Endometrial microvascular endothelial cells (primary cell): ENCODE data around the gene WDR93. TPM values are rescaled to one million over a fixed set of nuclear protein-coding genes. Genes with fewer than 3 reads are reported as not detected.

Experiments
- in situ Hi-C: cut with HindIII; loops from 2 replicates; pipeline ENCODE4 v1.10.0; 2017; ENCODE audit warnings: low sequenced_read_pairs, low pct_unique_long_range_greater_than_20kb; ENCODE audit errors: inconsistent ontology term
- total RNA-seq: library from RNA; depleted of rRNA; stranded (reverse); fragments of >200 nt; gene quantifications from one replicate; pipeline ENCODE4 v1.2.3, GENCODE V29; 2015; ENCODE audit errors: inconsistent ontology term

WDR93 gene
- 0.19 TPM for total RNA-seq

GRCh38 chr15:89690276-89691218, at the start of gene WDR93, which contains the start of gene PEX11A:
TSS of gene WDR93 (plus strand) at chr15:89690811. CDS start at chr15:89701747, 10,936 bp downstream.
TSS of gene PEX11A (minus strand) at chr15:89690754. CDS start at chr15:89690632, 122 bp downstream.
- in situ Hi-C loops, result no loop called here

- in situ Hi-C loops, result no loop called here
These were observed 49.6 kb upstream of the WDR93 start for GRCh38 chr15:89641053-89641452.

- in situ Hi-C loops, result no loop called here
These were observed 48.5 kb upstream of the WDR93 start for GRCh38 chr15:89642106-89642505.

DNA sequence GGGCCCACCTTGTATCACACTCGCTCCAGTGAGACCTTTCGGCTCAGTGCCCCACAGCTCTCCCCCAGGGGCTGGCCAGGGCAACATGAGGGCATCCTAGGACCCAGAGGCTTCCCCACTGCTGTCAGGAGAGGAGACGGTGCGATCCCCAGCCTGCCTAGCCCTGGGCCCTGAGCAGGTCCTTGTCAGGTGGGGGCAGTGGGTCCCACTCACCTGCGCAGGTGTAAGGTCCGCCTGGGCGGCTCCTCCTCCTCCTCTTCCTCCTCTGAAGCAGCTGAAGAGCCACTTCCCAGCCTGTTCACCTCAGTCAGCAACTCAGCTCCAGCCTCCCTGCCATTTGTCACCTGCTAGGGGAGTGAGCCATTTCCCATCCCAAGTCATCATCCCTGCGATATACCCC, 44.9 kb upstream of the WDR93 start:
- in situ Hi-C loops, result no loop called here

DNA sequence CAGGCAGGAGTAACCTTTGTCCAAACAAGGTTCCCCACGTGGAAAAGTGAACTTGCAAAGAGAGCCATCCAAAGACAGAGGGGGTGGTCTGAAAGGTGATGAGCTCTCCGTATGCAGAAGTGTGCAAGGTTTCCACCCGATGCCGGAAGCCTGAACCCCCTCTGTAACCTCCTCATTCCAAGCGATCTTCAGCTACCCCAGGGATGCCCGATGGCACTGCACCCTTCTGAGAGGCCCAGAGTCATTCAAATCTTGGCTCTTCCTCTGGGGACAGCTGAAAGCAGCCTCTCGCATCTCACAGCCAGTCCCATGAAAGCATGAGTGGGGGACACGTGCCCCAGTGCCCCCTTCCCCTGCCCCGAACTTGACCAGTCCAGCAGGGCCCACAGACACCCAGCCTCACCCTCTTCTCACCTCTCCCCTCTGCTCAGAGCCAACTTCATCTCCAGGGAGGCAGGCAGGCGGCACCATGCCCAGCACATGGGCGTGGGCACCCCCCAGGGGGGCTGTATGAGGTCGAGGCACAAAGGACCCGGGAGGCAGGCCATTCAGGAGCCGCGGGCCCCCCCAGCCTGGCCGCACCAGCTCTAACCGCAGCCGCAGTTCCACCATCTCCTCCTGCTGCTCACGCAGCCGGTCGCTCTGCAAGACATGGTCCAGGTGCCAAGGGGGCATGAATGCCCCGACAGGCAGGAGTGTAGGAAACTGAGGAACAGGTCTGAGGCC, 44.0 kb upstream of the WDR93 start:
- in situ Hi-C loops, result no loop called here

DNA sequence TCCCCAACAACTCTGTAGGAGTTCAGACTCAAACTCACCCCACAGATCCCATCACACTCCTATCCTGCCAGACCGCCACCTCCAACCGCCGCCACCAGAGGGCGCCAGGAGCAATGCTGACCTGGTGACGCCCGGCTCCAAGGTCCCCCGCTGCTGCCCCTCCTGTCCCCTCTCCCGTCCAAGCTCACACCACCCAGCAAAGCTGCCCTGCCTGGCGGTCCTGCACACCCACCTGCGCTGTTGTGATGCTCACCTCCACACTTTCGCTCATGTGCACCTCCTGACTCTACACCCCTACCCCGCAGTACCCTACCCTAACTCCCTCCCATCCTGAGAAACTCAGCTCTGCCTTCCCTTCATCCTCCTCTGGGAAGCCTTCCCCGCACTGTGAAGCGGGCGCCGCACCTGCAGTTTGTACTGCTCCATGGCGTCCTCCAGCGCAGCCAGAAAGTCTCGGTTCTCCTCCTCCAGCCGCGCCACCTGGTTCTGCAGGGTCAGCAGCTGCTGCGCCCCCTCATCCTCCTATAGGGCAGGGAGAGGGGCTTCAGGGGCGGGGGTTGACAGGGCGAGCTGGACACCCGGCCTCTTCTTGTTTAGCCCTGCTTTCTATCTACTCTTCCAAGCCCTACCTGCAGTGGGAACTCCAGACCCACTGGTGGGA, 43.3 kb upstream of the WDR93 start:
- in situ Hi-C loops, result no loop called here

- in situ Hi-C loops, result no loop called here
These were observed 42.3 kb upstream of the WDR93 start for GRCh38 chr15:89648106-89649012.

DNA sequence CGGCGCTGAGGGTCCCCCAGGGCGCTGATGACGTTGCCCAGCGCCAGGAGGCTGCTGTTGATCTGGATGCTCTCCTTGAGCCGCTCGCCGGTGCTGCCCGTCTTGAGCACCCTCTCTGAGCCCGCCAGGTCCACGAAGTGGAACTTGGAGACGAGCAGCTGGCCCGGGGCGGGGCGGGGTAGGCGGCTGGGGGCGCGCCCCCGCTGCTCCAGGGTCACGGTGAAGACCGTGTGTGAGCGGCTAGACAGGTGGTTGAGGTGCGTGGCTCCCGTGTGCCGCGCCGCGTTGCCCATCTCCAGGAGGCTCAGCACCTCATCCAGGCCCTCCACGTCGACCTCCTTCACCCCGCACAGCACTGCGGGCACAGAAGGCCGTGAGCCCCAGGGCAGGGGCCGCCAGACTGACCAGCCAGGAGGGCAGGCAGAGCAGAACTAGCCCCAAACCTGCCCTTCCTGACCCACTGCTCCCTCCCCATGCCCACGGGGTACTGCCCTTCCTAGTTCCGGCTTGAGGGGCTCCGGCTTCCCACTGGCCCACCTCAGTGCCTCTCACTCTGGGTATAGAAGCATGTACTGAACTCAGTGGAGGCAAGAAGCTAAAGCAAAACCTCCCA, 41.5 kb upstream of the WDR93 start:
- in situ Hi-C loops, result no loop called here

DNA sequence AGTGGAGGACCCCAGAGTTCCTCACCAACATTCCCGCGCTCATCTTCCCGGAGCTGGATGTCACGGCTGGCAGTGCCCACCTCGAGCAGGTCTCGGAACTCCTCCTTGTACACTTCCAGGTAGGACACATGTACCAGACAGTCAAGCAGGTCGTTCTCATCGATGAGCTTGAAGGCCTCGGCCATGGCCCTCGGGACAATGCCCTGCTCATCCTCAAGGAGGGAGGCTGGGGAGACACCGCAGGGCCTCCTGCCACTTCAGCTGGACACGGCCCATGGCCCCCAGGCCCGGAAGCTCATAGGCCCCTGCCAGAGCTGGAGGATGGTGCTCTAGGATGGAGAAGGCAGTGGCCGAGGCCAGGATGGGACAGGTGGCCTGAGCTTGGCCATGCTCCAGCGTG, 40.9 kb upstream of the WDR93 start:
- in situ Hi-C loops, result no loop called here

DNA sequence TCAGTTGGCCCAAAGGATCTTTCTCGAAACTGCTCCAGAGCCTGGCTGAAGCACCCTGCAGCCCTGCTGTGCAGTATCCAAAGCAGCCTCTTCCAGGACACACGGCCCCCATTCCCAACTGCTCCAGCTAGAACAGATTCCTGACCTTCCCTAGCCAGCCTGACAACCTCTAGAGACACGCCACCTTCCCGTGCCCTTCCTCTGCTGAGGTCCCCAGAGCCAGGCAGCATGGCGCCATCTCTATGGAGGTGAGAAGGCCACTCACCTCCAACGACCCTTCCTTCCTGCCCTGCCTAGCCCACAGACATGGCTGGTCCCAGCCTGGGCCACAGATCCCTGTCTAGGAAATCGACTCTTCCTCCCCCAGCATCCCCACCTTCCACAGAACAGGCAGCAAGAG, 38.5 kb upstream of the WDR93 start:
- in situ Hi-C loops, result no loop called here

DNA sequence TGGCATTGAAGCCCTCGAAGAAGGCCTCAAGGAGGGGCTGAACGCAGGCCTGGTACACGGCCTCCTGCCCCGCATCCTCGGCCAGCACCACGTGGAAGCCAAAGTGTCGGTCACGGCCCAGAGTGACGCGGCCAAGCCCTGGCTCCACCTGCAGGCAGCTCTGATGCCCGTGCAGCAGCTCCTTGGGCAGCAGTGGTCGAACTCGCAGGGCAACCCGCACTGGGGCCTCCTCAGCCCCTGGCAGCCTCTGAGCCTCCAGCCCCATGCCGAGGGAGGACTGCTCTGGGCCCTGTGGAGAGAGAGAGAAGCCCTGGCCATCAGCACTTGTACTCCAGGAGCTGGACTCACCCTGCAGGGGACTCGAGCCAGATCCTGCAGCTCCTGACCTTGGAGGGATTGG, 37.9 kb upstream of the WDR93 start:
- in situ Hi-C loops, result no loop called here

DNA sequence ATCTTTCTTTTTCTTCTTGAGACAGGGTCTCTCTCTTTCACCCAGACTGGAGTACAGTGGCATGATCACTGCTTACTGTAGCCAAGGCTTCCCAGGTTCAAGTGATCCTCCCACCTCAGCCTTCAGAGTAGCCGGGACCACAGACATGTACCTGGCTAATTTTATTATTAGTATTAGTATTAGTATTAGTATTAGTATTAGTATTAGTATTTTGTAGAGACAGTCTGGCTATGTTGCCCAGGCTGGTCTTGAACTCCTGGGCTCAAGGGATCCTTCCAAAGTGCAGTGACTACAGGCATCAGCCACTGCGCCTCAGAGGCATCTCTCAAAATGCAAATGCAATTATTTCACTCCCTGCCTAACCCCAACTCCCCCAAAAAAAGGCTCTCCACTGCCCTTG, 37.0 kb upstream of the WDR93 start:
- in situ Hi-C loops, result no loop called here

- in situ Hi-C loops, result no loop called here
These were observed 36.3 kb upstream of the WDR93 start for GRCh38 chr15:89654301-89654761.

DNA sequence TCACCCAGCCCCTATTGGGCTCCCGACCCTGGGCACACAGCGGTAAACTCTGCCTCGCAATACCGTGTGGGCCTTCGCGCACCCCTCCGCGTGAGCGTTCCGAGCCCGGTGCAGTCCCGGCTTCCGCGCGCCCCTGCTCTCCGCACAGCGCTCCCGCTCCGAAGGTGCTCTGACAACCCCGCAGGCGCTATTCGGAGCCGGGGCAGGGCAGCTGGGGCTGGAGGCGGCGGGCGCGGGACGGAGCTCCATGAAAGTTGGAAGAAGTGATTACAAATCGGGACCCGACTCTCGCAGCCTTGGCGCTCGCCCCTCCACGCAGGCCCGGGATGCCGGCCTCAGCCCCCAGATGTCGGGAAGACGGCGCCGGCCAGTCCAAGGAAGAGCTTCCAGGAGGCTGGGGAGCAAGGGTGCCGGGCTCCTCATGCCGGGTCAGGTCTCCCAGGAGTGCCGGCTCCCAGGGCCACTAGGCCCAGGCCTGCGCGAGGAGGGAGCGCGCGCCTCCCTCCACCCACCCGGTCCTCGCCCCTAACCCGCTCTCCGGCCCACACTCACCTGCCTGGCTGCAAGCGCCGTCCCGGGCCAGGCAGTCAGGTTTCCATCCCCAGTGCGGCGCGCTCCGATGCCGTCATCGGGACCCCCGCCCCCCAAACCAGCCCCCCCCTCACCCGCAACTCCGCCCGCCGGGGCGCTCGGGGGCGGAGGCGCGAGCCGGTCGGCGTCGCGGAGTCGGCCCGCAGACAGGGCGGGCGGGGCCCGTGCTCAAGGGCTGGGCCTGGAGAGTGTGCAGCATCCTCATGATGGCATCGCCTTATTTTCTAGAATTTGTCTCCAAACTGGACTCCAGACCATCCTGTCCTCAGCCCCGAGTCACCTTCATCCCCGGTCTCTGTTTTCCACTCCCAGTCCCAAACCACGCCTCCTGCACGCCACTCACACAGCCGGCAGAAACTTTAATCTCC, 35.5 kb upstream of the WDR93 start, which contains the start of gene KIF7:
Gene KIF7, minus strand, starts transcription at position 621 of the 959 bp plus-strand sequence. CDS start 2,537 bp downstream, outside the sequence.
- in situ Hi-C loops, result no loop called here

GRCh38 chr15:89656116-89656815, 34.3 kb upstream of the WDR93 start:
- in situ Hi-C loops, result no loop called here

- in situ Hi-C loops, result no loop called here
These were observed 32.9 kb upstream of the WDR93 start for GRCh38 chr15:89657686-89658200.
